Ovary (tissue), 9 donors: ENCODE measurements around the gene WDR5B. TPM values are rescaled to one million over a fixed set of nuclear protein-coding genes. Genes with fewer than 3 reads are reported as not detected.

Experiments
- DNase-seq, 5 donors: peaks; one replicate each; pipeline ENCODE4 v3.0.0-alpha.2; 2019 to 2020
- H3K27ac ChIP-seq, 2 donors: fragments of 200-600 bp; one replicate each; pipeline versions ENCODE4 v1.5.1 to v1.8.0; 2019 to 2022
- H3K27me3 ChIP-seq: fragments of 200-600 bp; one replicate; pipeline ENCODE4 v1.8.0; 2022
- H3K36me3 ChIP-seq: fragments of 200-600 bp; sonication (generic); one replicate; pipeline ENCODE4 v1.5.1; 2019
- H3K4me1 ChIP-seq: one replicate; pipeline ENCODE4 v1.8.1; 2013; ENCODE audit warnings: mild to moderate bottlenecking, moderate library complexity; ENCODE audit not compliant: insufficient read depth
- H3K4me3 ChIP-seq: fragments of 200-600 bp; sonication (generic); one replicate; pipeline ENCODE4 v1.5.1; 2017
- H3K9me3 ChIP-seq, 2 donors: fragments of 200-600 bp in 1 of 2; sonication (generic) in 1 of 2; one replicate each; pipeline versions ENCODE4 v1.5.1 to v1.8.1; 2013 to 2019; ENCODE audit warnings: mild to moderate bottlenecking in 1 of 2, moderate library complexity in 1 of 2
- EP300 ChIP-seq: sonication (generic); formaldehyde crosslinking; IDR thresholded peaks from one replicate; pipeline ENCODE4 v1.6.1; 2017; ENCODE audit warnings: antibody characterized with exemption
- POLR2A ChIP-seq: fragments of 450-650 bp; IDR thresholded peaks from one replicate; pipeline ENCODE4 v1.6.1; 2017; ENCODE audit warnings: antibody characterized with exemption, mild to moderate bottlenecking, moderate library complexity
- WGBS, 3 donors: extraction: QIAGEN DNeasy Blood & Tissue Kit in 1 of 3; methylation state at CpG; one replicate each; pipeline versions ENCODE4 v1.1.5 to v1.1.7; 2013 to 2017; 5-methylcytosine and 5-hydroxymethylcytosine counted together
- intact Hi-C, 4 donors: fragments of 100-400 bp; cut with DNase I; formaldehyde crosslinking; loops; one replicate each; pipeline versions ENCODE4 v1.11.0 to v1.15.1; 2022 to 2023
- polyA plus RNA-seq, 2 donors: library from polyadenylated mRNA; stranded (reverse); fragments of 200-250 nt in 1 of 2; fragments of 350-450 nt in 1 of 2; fragmentation: Illumina TruSeq in 1 of 2; extraction: RNeasy Lipid Tissue Mini Kit (QIAGEN cat#74804) in 1 of 2; gene quantifications; one replicate each; pipeline ENCODE4 v1.2.3, GENCODE V29; 2013 to 2014
- total RNA-seq, 7 donors: library from RNA; depleted of rRNA in 2 of 7; stranded (reverse); fragments of >200 nt in 2 of 7; fragmentation: NEBNext Ultra II Directional in 3 of 7; extraction: Animal tissue kit (Norgen Biotek cat#: 25700) in 3 of 7; gene quantifications; one replicate each; pipeline versions ENCODE4 v1.1.0 to v1.2.4, GENCODE V29; 2016 to 2023
- TF ChIP-seq, protein P1 (sequence below), 3 donors: fragments of 450-650 bp in 2 of 3; fragments of 200-600 bp in 1 of 3; IDR thresholded peaks; one replicate each; pipeline versions ENCODE4 v1.5.1 to v1.8.0; 2016 to 2022; ENCODE audit warnings: antibody characterized with exemption in 3 of 3, mild to moderate bottlenecking in 1 of 3
- donor health status: DM: no; HTN: no; CAD: no; lungs with moderate emphysema.
- donor health status: DM: no; HTN: no; CAD: no.
- donor health status: Bipolar disorder and iron deficiency.
- donor health status: DM: yes; HTN: yes; CAD: no.
- donor health status: DM: no; HTN: no; CAD: no.
- donor health status: DM: yes; HTN: yes; CAD: no.

Gene WDR5B
- total and polyA plus RNA-seq, 9 donors: 2.3 to 6.3 (median 5.7) TPM

- Histone ChIP-seq H3K9me3 (no peaks in the 10 kb centered on the region), H3K27me3 (no peaks in the 10 kb centered on the region), H3K4me3 (no peak overlapping the region), H3K36me3 (no peaks in the 10 kb centered on the region), H3K27ac (no peak overlapping the region), H3K4me1 (no peaks in the 10 kb centered on the region)
- DNase-seq: no peak
- WGBS, 3 donors: 79 to 95% (median 91%) methylated on average over 1 of the region's 1 CpG
- TF ChIP-seq, protein P1, sequence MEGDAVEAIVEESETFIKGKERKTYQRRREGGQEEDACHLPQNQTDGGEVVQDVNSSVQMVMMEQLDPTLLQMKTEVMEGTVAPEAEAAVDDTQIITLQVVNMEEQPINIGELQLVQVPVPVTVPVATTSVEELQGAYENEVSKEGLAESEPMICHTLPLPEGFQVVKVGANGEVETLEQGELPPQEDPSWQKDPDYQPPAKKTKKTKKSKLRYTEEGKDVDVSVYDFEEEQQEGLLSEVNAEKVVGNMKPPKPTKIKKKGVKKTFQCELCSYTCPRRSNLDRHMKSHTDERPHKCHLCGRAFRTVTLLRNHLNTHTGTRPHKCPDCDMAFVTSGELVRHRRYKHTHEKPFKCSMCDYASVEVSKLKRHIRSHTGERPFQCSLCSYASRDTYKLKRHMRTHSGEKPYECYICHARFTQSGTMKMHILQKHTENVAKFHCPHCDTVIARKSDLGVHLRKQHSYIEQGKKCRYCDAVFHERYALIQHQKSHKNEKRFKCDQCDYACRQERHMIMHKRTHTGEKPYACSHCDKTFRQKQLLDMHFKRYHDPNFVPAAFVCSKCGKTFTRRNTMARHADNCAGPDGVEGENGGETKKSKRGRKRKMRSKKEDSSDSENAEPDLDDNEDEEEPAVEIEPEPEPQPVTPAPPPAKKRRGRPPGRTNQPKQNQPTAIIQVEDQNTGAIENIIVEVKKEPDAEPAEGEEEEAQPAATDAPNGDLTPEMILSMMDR (IDR thresholded peaks at IDR 0.05): no peak
- TF ChIP-seq POLR2A (no peak), EP300 (no peak)
- intact Hi-C loops: loop anchor here in 1 of 4 donors (10.0 kb wide), 1 partner anchor 288 kb away; the partner anchor contains the start of gene PARP14
Observed at GRCh38 chr3:122397201-122397600, 18.7 kb downstream of the WDR5B start.

DNA sequence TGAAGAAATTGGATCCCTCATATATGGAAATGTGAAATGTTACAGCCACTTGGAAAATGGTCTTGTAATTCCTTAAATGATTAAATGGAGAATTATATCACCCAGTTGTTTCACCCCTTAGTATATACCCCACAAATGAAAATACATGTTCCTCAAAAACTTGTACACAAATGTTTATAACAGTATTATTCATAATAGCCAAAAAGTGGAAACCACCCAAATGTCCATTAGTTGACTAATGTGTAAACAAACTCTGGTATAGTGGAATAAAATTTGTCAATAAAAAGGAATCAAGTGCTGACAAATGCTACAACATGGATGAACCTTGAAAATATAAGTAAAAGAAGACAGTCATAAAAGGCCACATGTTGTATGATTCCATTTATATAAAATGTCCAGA lies 19.4 kb downstream of the WDR5B start:
- no peak overlapping the region for H3K4me3 ChIP-seq
- no peaks in the 10 kb centered on the region for H3K36me3 ChIP-seq
- DNase-seq: no peak
- TF ChIP-seq, protein P1 (IDR thresholded peaks at IDR 0.05): no peak
- TF ChIP-seq POLR2A: no peak
- intact Hi-C loops: loop anchor here in 1 of 4 donors (10.0 kb wide), 1 partner anchor 288 kb away; the partner anchor contains the start of gene PARP14
- H3K27ac ChIP-seq: no peak overlapping the region
- H3K4me1 ChIP-seq: no peaks in the 10 kb centered on the region
- no peaks in the 10 kb centered on the region for H3K9me3 ChIP-seq
- H3K27me3 ChIP-seq: no peaks in the 10 kb centered on the region

GRCh38 chr3:122395582-122395981 lies 20.3 kb downstream of the WDR5B start:
- H3K4me1 ChIP-seq: peaks cover 2% of the 10 kb centered on the region
- intact Hi-C loops: loop anchor here in 1 of 4 donors (10.0 kb wide), 1 partner anchor 289 kb away; the partner anchor contains the start of gene PARP14
- no peaks in the 10 kb centered on the region for H3K27me3 ChIP-seq
- no peak overlapping the region for H3K4me3 ChIP-seq
- TF ChIP-seq POLR2A: no peak
- TF ChIP-seq, protein P1 (IDR thresholded peaks at IDR 0.05): no peak
- DNase-seq: no peak
- H3K27ac ChIP-seq: no peak overlapping the region
- 64 to 66% (median 64%) methylated on average over 3 of the region's 3 CpGs for WGBS, 3 donors
- H3K9me3 ChIP-seq: no peaks in the 10 kb centered on the region
- H3K36me3 ChIP-seq: no peaks in the 10 kb centered on the region

DNA sequence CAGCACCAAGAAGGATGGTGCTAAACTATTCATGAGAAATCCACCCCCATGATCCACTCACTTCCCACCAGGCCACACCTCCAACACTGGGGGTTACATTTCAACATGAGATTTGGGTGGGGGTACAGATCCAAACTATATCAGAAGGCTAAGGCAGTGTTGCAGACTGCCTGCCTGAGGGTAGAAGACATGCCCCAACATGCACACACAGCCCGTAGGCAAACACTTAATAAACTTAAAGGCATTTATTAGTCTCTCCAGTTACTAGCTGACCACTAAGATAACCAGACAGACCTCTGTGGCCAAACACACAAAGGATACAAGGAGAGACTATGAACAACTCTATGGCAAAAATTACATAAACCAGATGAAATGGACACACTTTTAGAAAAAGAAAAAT lies 21.7 kb downstream of the WDR5B start:
- no peak for DNase-seq
- Histone ChIP-seq H3K36me3 (no peaks in the 10 kb centered on the region), H3K9me3 (no peaks in the 10 kb centered on the region), H3K27me3 (no peaks in the 10 kb centered on the region), H3K4me3 (no peak overlapping the region), H3K4me1 (peaks cover 4% of the 10 kb centered on the region), H3K27ac (no peak overlapping the region)
- TF ChIP-seq POLR2A (no peak), EP300 (no peak)
- TF ChIP-seq, protein P1 (IDR thresholded peaks at IDR 0.05): no peak
- intact Hi-C loops: loop anchor here in 2 of 4 donors (5.0 to 10.0 kb wide), 2 partner anchors 283 to 291 kb away; partner anchors contain the start of gene PARP14 (in 1 of the 2)
- WGBS, 3 donors: 66 to 80% (median 79%) methylated on average over 1 of the region's 1 CpG
